HepG2 (cell line): ENCODE results near the gene F7. TPM values are rescaled to one million over a fixed set of nuclear protein-coding genes. Genes with fewer than 3 reads are reported as not detected.

Experiments
- CENPX ChIP-seq: sonication (generic); formaldehyde crosslinking; IDR thresholded peaks from 2 replicates; pipeline ENCODE4 v1.9.0; 2021; ENCODE audit warnings: mild to moderate bottlenecking, missing genetic modification reagents, moderate library complexity
- GZF1 ChIP-seq: sonication (generic); formaldehyde crosslinking; IDR thresholded peaks from 2 replicates; pipeline ENCODE4 v1.5.1; 2020; ENCODE audit warnings: mild to moderate bottlenecking, missing genetic modification reagents
- HHEX ChIP-seq: IDR thresholded peaks from 2 replicates; pipeline ENCODE4 v1.6.1; 2016; ENCODE audit warnings: control low read depth
- KDM2A ChIP-seq: sonication (generic); formaldehyde crosslinking; IDR thresholded peaks from 2 replicates; pipeline ENCODE4 v1.4.0; 2020; ENCODE audit warnings: low read depth, missing genetic modification reagents, borderline replicate concordance
- MXD4 ChIP-seq: IDR thresholded peaks from 2 replicates; pipeline ENCODE4 v1.6.1; 2016; ENCODE audit warnings: mild to moderate bottlenecking, missing biosample characterization, missing genetic modification reagents
- NRL ChIP-seq: sonication (generic); formaldehyde crosslinking; IDR thresholded peaks from 2 replicates; pipeline ENCODE4 v1.5.0; 2020; ENCODE audit warnings: missing genetic modification reagents, mild to moderate bottlenecking, moderate library complexity, borderline replicate concordance
- PHF8 ChIP-seq: sonication (generic); formaldehyde crosslinking; IDR thresholded peaks from 2 replicates; pipeline ENCODE4 v1.5.0; 2020; ENCODE audit warnings: missing genetic modification reagents
- POLR2G ChIP-seq: fragments of 200-400 bp; formaldehyde crosslinking; IDR thresholded peaks from 2 replicates; pipeline ENCODE4 v1.6.1; 2018; ENCODE audit warnings: mild to moderate bottlenecking, low read depth, low read length, moderate library complexity
- RBAK ChIP-seq: sonication (generic); formaldehyde crosslinking; IDR thresholded peaks from 2 replicates; pipeline ENCODE4 v1.5.1; 2020; ENCODE audit warnings: mild to moderate bottlenecking, missing genetic modification reagents
- SRSF1 ChIP-seq: fragments of 200-400 bp; formaldehyde crosslinking; optimal IDR thresholded peaks from 2 replicates; pipeline ENCODE3; 2017; ENCODE audit warnings: mild to moderate bottlenecking, low read depth, low read length, moderate library complexity
- TBL1XR1 ChIP-seq: fragments of 150-350 bp; IDR thresholded peaks from 2 replicates; pipeline ENCODE4 v1.6.1; 2014; ENCODE audit warnings: borderline replicate concordance, low read length; ENCODE audit not compliant: partially characterized antibody
- ZBTB26 ChIP-seq: IDR thresholded peaks from 2 replicates; pipeline ENCODE4 v1.6.1; 2016; ENCODE audit warnings: missing compliant biosample characterization, missing genetic modification reagents, borderline replicate concordance
- ZHX1 ChIP-seq: sonication (generic); formaldehyde crosslinking; IDR thresholded peaks from 2 replicates; pipeline ENCODE4 v1.8.1; 2022; ENCODE audit warnings: low read depth, mild to moderate bottlenecking, missing genetic modification reagents
- ZNF274 ChIP-seq: sonication (generic); formaldehyde crosslinking; IDR thresholded peaks from 2 replicates; pipeline ENCODE4 v1.5.1; 2020; ENCODE audit warnings: mild to moderate bottlenecking, missing genetic modification reagents
- ZNF44 ChIP-seq: sonication (generic); formaldehyde crosslinking; IDR thresholded peaks from 2 replicates; pipeline ENCODE4 v1.5.1; 2020; ENCODE audit warnings: mild to moderate bottlenecking, missing genetic modification reagents
- ZNF546 ChIP-seq: sonication (generic); formaldehyde crosslinking; conservative IDR thresholded peaks from 2 replicates; pipeline ENCODE4 v1.8.1; 2023; ENCODE audit warnings: mild to moderate bottlenecking, missing genetic modification reagents
- ZNF552 ChIP-seq: sonication (generic); formaldehyde crosslinking; IDR thresholded peaks from 2 replicates; pipeline ENCODE4 v1.9.0; 2022; ENCODE audit warnings: missing genetic modification reagents, mild to moderate bottlenecking, borderline replicate concordance
- ZNF572 ChIP-seq: sonication (generic); formaldehyde crosslinking; IDR thresholded peaks from 2 replicates; pipeline ENCODE4 v1.5.1; 2020; ENCODE audit warnings: mild to moderate bottlenecking, missing genetic modification reagents
- ZNF687 ChIP-seq: sonication (generic); formaldehyde crosslinking; IDR thresholded peaks from 2 replicates; pipeline ENCODE4 v1.5.1; 2020; ENCODE audit warnings: mild to moderate bottlenecking, missing genetic modification reagents, moderate library complexity
- polyA plus RNA-seq, 8 experiments: library from polyadenylated mRNA; depleted of rRNA in 3 of 8; stranded (reverse) in 7 of 8; unstranded in 1 of 8; fragments of >200 nt; fragmentation: Illumina TruSeq in 4 of 8; extraction: Trizol in 4 of 8; gene quantifications; 2 replicates each; pipeline versions ENCODE4 v1.2.1 to v1.2.3, GENCODE V29; 2011 to 2016; ENCODE audit warnings: low read depth in 4 of 8, missing spikeins in 1 of 8, mixed read lengths in 1 of 8; ENCODE audit not compliant: insufficient read depth in 1 of 8
- total RNA-seq, 5 experiments: library from RNA; depleted of rRNA; stranded (reverse); fragments of >200 nt; fragmentation: Illumina TruSeq; extraction: Trizol; gene quantifications; 2 replicates each; pipeline ENCODE4 v1.2.3, GENCODE V29; 2016; ENCODE audit warnings: low read depth in 1 of 5

F7 gene
- total and polyA plus RNA-seq, 2 of the 13 experiments (the other 11 are each of a cell fraction or from before 2014, with no cell fraction given), result 12.6 to 26.5 TPM

- no peak for TF ChIP-seq ZNF687 (CRISPR knock-in tag)
- no peak for TF ChIP-seq GZF1 (CRISPR knock-in tag)
- no peak for TF ChIP-seq TBL1XR1
- TF ChIP-seq ZNF274 (CRISPR knock-in tag), result no peak
- no peak for TF ChIP-seq SRSF1
- TF ChIP-seq ZNF44 (CRISPR knock-in tag), result no peak
- no peak for TF ChIP-seq ZNF572
- TF ChIP-seq HHEX (CRISPR knock-in tag), result no peak
- no peak for TF ChIP-seq NRL
- no peak for TF ChIP-seq PHF8 (CRISPR knock-in tag)
- no peak for TF ChIP-seq KDM2A (CRISPR knock-in tag)
- no peak for TF ChIP-seq CENPX (CRISPR knock-in tag)
- TF ChIP-seq ZBTB26 (CRISPR knock-in tag), result 0 out of 2 replicates have a peak, but pooled peaks have one; percentile 4
- no peak for TF ChIP-seq RBAK (CRISPR knock-in tag)
- TF ChIP-seq ZNF546 (CRISPR knock-in tag), result 0 out of 2 replicates have a peak, but pooled peaks have one; percentile 46
- TF ChIP-seq MXD4, result peak; percentile 1; the same call in 1 of the 2 replicates
- no peak for TF ChIP-seq ZHX1 (CRISPR knock-in tag)
- TF ChIP-seq POLR2G, result peak; percentile 19; the same call in 1 of the 2 replicates
- no peak for TF ChIP-seq ZNF552 (CRISPR knock-in tag)
These were observed 396 bp downstream of the F7 start (continued) for GRCh38 chr13:113105921-113106452.
